ENCODE measurements around the gene ALKBH4. TPM values are rescaled to one million over a fixed set of nuclear protein-coding genes. Genes with fewer than 3 reads are reported as not detected.
"Not testable (repeated sequence)": the region's sequence is repeated elsewhere in the genome, so short reads cannot be mapped to it uniquely, and the experiment has no call there.

The ALKBH4 gene
- 10 to 100 TPM; 17.9 to 41.1 (median 26.7) TPM for total RNA-seq

- TF ChIP-seq POLR2A (IDR thresholded peaks at IDR 0.05) (peak in 1 of 2 donors; percentile 50), POLR2AphosphoS5 (IDR thresholded peaks at IDR 0.05) (peak in 1 of 3 donors; percentile 54), EP300 (IDR thresholded peaks at IDR 0.05) (no peak), CTCF (IDR thresholded peaks at IDR 0.05) (peak in 1 of 2 donors; percentile 25)
- Histone ChIP-seq H3K4me3 (peak within 1 kb of the TSS; percentile 60), H3K9me3 (no peaks in the 10 kb centered on the region), H3K4me1 (peaks cover 34% of the 10 kb centered on the region), H3K27ac (peak within 1 kb of the TSS; percentile 11), H3K27me3 (no peaks in the 10 kb centered on the region), H3K36me3 (peaks cover 14% of the 10 kb centered on the region)
- 0% methylated on average over 10 of the region's 81 CpGs for WGBS
- peak; percentile 96 to 97 for DNase-seq (ENCODE audit: low spot score in 2 of 2)
These were observed at the start of gene ALKBH4, which contains the start of gene LRWD1 for GRCh38 chr7:102464577-102465280. Gene ALKBH4, minus strand, starts transcription at chr7:102464863. Its CDS starts 27 bp downstream, at chr7:102464836. Gene LRWD1, plus strand, starts transcription at chr7:102464984. Its CDS starts 97 bp downstream, at chr7:102465081.

GRCh38 chr7:102512642-102513221, 48.1 kb upstream of the ALKBH4 start:
- not testable (repeated sequence) for H3K27ac ChIP-seq, H3K9me3 ChIP-seq, H3K4me1 ChIP-seq, H3K27me3 ChIP-seq, H3K4me3 ChIP-seq, H3K36me3 ChIP-seq
- 21% methylated on average over 5 of the region's 5 CpGs for WGBS
- peak in 1 of 2 donors; percentile 61 for DNase-seq (ENCODE audit: low spot score in 2 of 2)

GRCh38 chr7:102511860-102512522, 47.3 kb upstream of the ALKBH4 start:
- H3K4me1 ChIP-seq; H3K27ac ChIP-seq; H3K4me3 ChIP-seq; H3K36me3 ChIP-seq; DNase-seq (ENCODE audit: low spot score in 2 of 2); H3K27me3 ChIP-seq; H3K9me3 ChIP-seq: not testable (repeated sequence)
- no CpG with 5 or more reads among the region's 30 CpGs for WGBS

DNA sequence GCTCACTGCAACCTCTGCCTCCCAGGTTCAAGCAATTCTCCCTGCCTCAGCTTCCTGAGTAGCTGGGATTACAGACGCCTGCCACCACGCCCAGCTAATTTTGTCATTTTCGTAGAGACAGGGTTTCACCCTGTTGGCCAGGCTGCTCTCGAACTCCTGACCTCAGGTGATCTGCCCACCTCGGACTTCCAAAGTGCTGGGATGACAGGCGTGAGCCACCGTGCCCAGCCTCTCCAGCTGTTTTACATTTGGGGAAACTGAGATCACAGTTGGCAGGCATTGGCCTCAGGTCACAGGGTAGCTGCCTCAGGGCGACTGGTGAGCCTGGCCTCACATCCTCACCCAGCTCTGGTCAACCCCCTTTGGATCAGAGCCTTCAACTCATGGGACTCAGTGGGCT, 45.9 kb upstream of the ALKBH4 start:
- no CpG with 5 or more reads among the region's 8 CpGs for WGBS
- H3K4me3 ChIP-seq, H3K9me3 ChIP-seq, H3K36me3 ChIP-seq, H3K27me3 ChIP-seq, H3K4me1 ChIP-seq, H3K27ac ChIP-seq: not testable (repeated sequence)
- DNase-seq (ENCODE audit: low spot score in 2 of 2) = peak in 1 of 2 donors; percentile 31

DNA sequence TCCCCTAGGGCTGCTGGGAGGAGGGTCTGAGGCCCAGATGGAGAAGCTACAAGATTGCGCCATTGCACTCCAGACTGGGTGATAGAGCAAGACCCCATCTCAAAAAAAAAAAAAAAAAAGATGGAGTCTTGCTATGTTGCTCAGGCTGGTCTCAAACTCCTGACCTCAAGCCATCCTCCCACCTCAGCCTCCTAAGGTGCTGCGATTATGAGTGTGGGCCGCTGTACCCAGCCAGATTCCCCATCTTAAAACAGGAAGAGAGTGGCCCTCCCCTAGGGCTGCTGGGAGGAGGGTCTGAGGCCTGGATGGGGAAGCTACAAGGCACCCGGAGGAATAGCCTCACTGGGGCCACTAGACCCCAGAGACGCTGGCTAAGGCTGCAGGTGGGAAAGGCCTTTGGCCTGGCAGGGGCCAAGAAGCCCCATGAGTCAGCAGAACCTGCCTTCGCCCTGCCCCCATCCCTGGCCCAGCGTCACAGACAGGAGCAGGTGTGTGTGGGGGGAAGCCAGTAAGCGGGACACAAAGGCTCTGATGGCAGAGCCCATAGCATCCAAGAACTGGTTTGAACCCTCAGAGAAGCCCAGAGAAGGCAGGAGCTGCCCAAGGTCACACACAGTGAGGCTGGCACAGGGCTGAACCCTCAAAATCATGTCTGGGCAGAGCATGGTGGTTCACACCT, 42.9 kb upstream of the ALKBH4 start:
- not testable (repeated sequence) for H3K27me3 ChIP-seq, H3K27ac ChIP-seq, H3K4me1 ChIP-seq, H3K9me3 ChIP-seq, H3K36me3 ChIP-seq, H3K4me3 ChIP-seq
- WGBS = 93% methylated on average over 3 of the region's 8 CpGs
- peak in 1 of 2 donors; percentile 48 for DNase-seq (ENCODE audit: low spot score in 2 of 2)

DNA sequence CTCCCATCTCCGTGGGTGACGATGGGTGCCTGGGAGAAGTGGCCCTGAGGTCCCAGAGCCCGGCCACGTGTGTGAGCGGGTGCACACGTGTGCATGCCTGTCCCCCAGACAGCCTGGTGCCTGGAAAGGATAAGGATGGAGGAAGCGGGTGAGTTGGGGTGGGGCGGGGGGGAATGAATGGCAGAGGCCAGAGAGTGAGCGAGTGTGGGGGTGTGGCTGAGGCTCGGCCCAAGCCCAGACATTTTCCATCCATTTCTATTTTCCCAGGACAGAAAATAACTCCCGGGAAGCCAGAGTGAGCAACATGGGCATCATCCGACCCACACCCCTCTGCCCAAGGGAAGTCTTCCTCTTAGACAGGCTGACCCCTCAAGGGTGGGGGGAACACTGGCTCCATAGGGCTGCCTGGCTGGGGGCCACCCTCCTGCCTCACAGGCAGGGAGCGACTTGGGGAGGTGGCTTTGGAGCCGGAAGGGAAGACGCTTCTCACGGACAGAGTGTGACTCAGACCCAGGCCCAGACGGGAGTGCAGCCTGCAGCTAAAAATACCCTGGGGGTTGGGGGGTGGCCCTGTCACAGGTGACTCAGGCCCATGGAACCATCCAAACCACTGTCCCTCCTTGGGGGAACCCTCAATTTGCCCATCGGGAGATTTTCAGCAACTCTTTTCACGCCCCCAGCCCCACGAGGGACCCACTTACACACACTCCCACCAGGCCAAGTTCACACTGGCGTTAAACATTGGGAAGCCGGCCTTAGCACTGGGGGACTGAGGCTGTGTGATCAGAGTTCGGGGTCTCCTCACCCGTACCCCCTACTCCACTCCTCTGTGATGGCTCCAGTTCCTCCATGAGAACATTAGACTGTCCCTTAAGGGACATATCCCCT, 40.9 kb upstream of the ALKBH4 start:
- not testable (repeated sequence) for H3K4me3 ChIP-seq, H3K27me3 ChIP-seq, H3K9me3 ChIP-seq, H3K4me1 ChIP-seq, H3K27ac ChIP-seq, H3K36me3 ChIP-seq
- peak in 1 of 2 donors; percentile 34 for DNase-seq (ENCODE audit: low spot score in 2 of 2)
- WGBS = no CpG with 5 or more reads among the region's 24 CpGs

GRCh38 chr7:102503141-102503540, 38.5 kb upstream of the ALKBH4 start:
- not testable (repeated sequence) for H3K4me1 ChIP-seq; H3K9me3 ChIP-seq; DNase-seq (ENCODE audit: low spot score in 2 of 2); H3K4me3 ChIP-seq; H3K36me3 ChIP-seq; H3K27ac ChIP-seq; H3K27me3 ChIP-seq
- WGBS = no CpG with 5 or more reads among the region's 12 CpGs

- not testable (repeated sequence) for H3K36me3 ChIP-seq, H3K27ac ChIP-seq, H3K4me3 ChIP-seq, H3K9me3 ChIP-seq, H3K27me3 ChIP-seq, H3K4me1 ChIP-seq
- DNase-seq (ENCODE audit: low spot score in 2 of 2) = peak in 1 of 2 donors; percentile 27
- WGBS = 91% methylated on average over 15 of the region's 16 CpGs
These were observed 33.7 kb upstream of the ALKBH4 start for GRCh38 chr7:102498321-102498720.

DNA sequence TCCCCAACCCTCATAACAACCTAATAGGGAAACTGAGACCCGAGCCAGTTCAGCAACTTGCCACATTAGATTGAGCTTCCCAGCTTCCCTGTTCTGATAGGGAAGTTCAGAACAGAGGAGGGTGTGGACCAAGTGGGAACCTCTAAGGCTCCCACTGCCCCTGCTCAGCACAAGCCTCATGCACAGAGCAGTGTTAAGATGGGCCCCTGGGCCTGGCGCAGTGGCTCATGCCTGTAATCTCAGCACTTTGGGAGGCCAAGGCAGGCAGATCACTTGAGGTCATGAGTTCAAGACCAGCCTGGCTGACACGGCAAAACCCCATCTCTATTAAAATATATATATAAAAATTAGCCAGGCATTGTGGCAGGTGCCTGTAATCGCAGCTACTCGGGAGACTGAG, 32.6 kb upstream of the ALKBH4 start:
- H3K4me1 ChIP-seq, H3K27ac ChIP-seq, H3K4me3 ChIP-seq, H3K36me3 ChIP-seq, H3K27me3 ChIP-seq, H3K9me3 ChIP-seq: not testable (repeated sequence)
- peak in 1 of 2 donors; percentile 40 for DNase-seq (ENCODE audit: low spot score in 2 of 2)
- WGBS = no CpG with 5 or more reads among the region's 5 CpGs

GRCh38 chr7:102496861-102497260, 32.2 kb upstream of the ALKBH4 start:
- DNase-seq (ENCODE audit: low spot score in 2 of 2) = peak in 1 of 2 donors; percentile 27
- 50% methylated on average over 3 of the region's 10 CpGs for WGBS
- H3K4me3 ChIP-seq, H3K27ac ChIP-seq, H3K9me3 ChIP-seq, H3K4me1 ChIP-seq, H3K36me3 ChIP-seq, H3K27me3 ChIP-seq: not testable (repeated sequence)

GRCh38 chr7:102494473-102495149, 29.9 kb upstream of the ALKBH4 start:
- no CpG with 5 or more reads among the region's 67 CpGs for WGBS

More at GRCh38 chr7:102494473-102495149, 29.9 kb upstream of the ALKBH4 start:
- not testable (repeated sequence) for H3K27ac ChIP-seq; H3K36me3 ChIP-seq; DNase-seq (ENCODE audit: low spot score in 2 of 2); H3K9me3 ChIP-seq; H3K27me3 ChIP-seq; H3K4me1 ChIP-seq; H3K4me3 ChIP-seq

Data from suprapubic skin (tissue), 4 donors.